OCI-LY7 (cell line): Measurements from ENCODE around the gene CDK5RAP3. TPM values are rescaled to one million over a fixed set of nuclear protein-coding genes. Genes with fewer than 3 reads are reported as not detected.

Experiments used
- BruUV-seq: library from RNA; stranded (reverse); fragments of 400-500 nt; replicated peaks from 2 replicates; lab custom pipeline; 2021; lab: Mats Ljungman, UMichigan
- CTCF ChIA-PET: fragments of 300-600 bp; sonication (Branson Sonifier 250); formaldehyde crosslinking; loops from one replicate; lab custom pipeline; 2022; ENCODE audit warnings: antibody characterized with exemption; ENCODE audit not compliant: unreplicated experiment; lab: Charles Lee
- POLR2A ChIA-PET: fragments of 300-600 bp; sonication (Branson Sonifier 250); formaldehyde crosslinking; loops from one replicate; lab custom pipeline; 2022; ENCODE audit warnings: antibody characterized with exemption; lab: Charles Lee
- DNase-seq: peaks from one replicate; pipeline ENCODE4 v3.0.0-alpha.2; 2015; ENCODE audit warnings: low spot score
- H2AFZ ChIP-seq: fragments of 200-600 bp; sonication (generic), shearing (Covaris generic); 2 replicates; pipeline ENCODE4 v1.6.1; 2014; ENCODE audit warnings: mild to moderate bottlenecking, antibody characterized with exemption, low read length, moderate library complexity
- H3K27ac ChIP-seq: fragments of 200-600 bp; sonication (generic); 2 replicates; pipeline ENCODE4 v1.5.1; 2014; ENCODE audit warnings: mixed run types, low read depth, mild to moderate bottlenecking, moderate library complexity, low read length, inconsistent platforms; ENCODE audit not compliant: poor library complexity, severe bottlenecking
- H3K36me3 ChIP-seq: fragments of 200-600 bp; sonication (generic); 2 replicates; pipeline ENCODE4 v1.6.1; 2014; ENCODE audit warnings: mild to moderate bottlenecking, antibody characterized with exemption, low read length, moderate library complexity, mixed read lengths; ENCODE audit not compliant: insufficient read depth
- H3K4me1 ChIP-seq: fragments of 200-600 bp; sonication (generic); 2 replicates; pipeline ENCODE4 v1.5.1; 2014; ENCODE audit warnings: mild to moderate bottlenecking, low read length; ENCODE audit not compliant: insufficient read depth, poor library complexity, severe bottlenecking
- H3K4me2 ChIP-seq: fragments of 200-600 bp; sonication (generic); 2 replicates; pipeline ENCODE4 v1.6.1; 2014; ENCODE audit warnings: mild to moderate bottlenecking, low read length
- H3K4me3 ChIP-seq: fragments of 200-600 bp; sonication (generic); 2 replicates; pipeline ENCODE4 v1.5.1; 2014; ENCODE audit warnings: mild to moderate bottlenecking, low read depth, low read length; ENCODE audit not compliant: poor library complexity, severe bottlenecking
- H3K79me2 ChIP-seq: fragments of 200-600 bp; sonication (generic); 2 replicates; pipeline ENCODE4 v1.6.1; 2016; ENCODE audit warnings: low read depth, mild to moderate bottlenecking, low read length, moderate library complexity, mixed read lengths; ENCODE audit not compliant: insufficient read depth
- H3K9me2 ChIP-seq: fragments of 200-600 bp; sonication (generic); 2 replicates; pipeline ENCODE4 v1.6.1; 2016; ENCODE audit warnings: mild to moderate bottlenecking, low read length, mixed read lengths; ENCODE audit not compliant: insufficient read depth
- H3K9me3 ChIP-seq: fragments of 200-600 bp; sonication (generic); 2 replicates; pipeline ENCODE4 v1.6.1; 2014; ENCODE audit warnings: mild to moderate bottlenecking, mixed run types, low read length, mixed read lengths
- H4K20me1 ChIP-seq: fragments of 200-600 bp; sonication (generic); 2 replicates; pipeline ENCODE4 v1.6.1; 2014; ENCODE audit warnings: mild to moderate bottlenecking, antibody characterized with exemption, low read length, moderate library complexity, mixed read lengths; ENCODE audit not compliant: insufficient read depth
- CTCF ChIP-seq: fragments of 200-600 bp; sonication (generic); conservative IDR thresholded peaks from 2 replicates; pipeline ENCODE4 v1.5.1; 2014; ENCODE audit warnings: mild to moderate bottlenecking, antibody characterized with exemption, low read length, moderate library complexity, mixed read lengths
- EZH2phosphoT487 ChIP-seq: fragments of 200-600 bp; sonication (generic); IDR thresholded peaks from 2 replicates; pipeline ENCODE4 v1.6.1; 2018; ENCODE audit warnings: low read depth, borderline replicate concordance, mild to moderate bottlenecking, mixed run types, antibody characterized with exemption, low read length, moderate library complexity, mixed read lengths
- intact Hi-C: fragments of 100-400 bp; cut with micrococcal nuclease; formaldehyde crosslinking; loops from one replicate; pipeline ENCODE4 v1.10.0; 2022; ENCODE audit not compliant: unreplicated experiment
- total RNA-seq, 2 experiments: library from RNA; depleted of rRNA in 1 of 2; stranded (reverse); fragments of >200 nt in 1 of 2; shearing (Covaris generic) in 1 of 2; gene quantifications; 2 replicates each; pipeline ENCODE4 v1.2.3, GENCODE V29; 2014 to 2022

CDK5RAP3 gene
- total RNA-seq, 2 experiments from 2014 or later, result 241 to 256 TPM

- Histone ChIP-seq H2AFZ (no peak overlapping the region), H3K27ac (no peak overlapping the region), H3K9me3 (no peaks in the 10 kb centered on the region), H3K4me3 (no peak overlapping the region), H3K4me1 (peaks cover 10% of the 10 kb centered on the region), H3K36me3 (no peaks in the 10 kb centered on the region), H4K20me1 (no peaks in the 10 kb centered on the region), H3K79me2 (no peaks in the 10 kb centered on the region), H3K9me2 (no peaks in the 10 kb centered on the region), H3K4me2 (no peak overlapping the region)
- no peak for DNase-seq
- BruUV-seq, result no TSS peak
- POLR2A ChIA-PET, result no interaction called here
- CTCF ChIA-PET, result interaction anchor here (1.1 kb wide), 1 partner anchor 34 kb away, joined by 3 read pairs; no protein-coding TSS in a partner anchor
- TF ChIP-seq CTCF, result no peak
- TF ChIP-seq EZH2phosphoT487, result no peak
- intact Hi-C loops, result no loop called here
These were observed 35.0 kb upstream of the CDK5RAP3 start for GRCh38 chr17:47935961-47936360.

GRCh38 chr17:47937941-47938340, 33.0 kb upstream of the CDK5RAP3 start:
- Histone ChIP-seq H3K4me1 (peaks cover 20% of the 10 kb centered on the region), H3K79me2 (peaks cover 12% of the 10 kb centered on the region), H3K9me2 (no peaks in the 10 kb centered on the region), H3K4me2 (no peak overlapping the region), H4K20me1 (no peaks in the 10 kb centered on the region), H3K9me3 (no peaks in the 10 kb centered on the region), H3K4me3 (no peak overlapping the region), H3K27ac (no peak overlapping the region), H3K36me3 (no peaks in the 10 kb centered on the region), H2AFZ (no peak overlapping the region)
- POLR2A ChIA-PET, result no interaction called here
- TF ChIP-seq CTCF (no peak), EZH2phosphoT487 (no peak)
- CTCF ChIA-PET, result no interaction called here
- no TSS peak for BruUV-seq
- DNase-seq, result no peak
- intact Hi-C loops, result no loop called here
